IPS DF 19.7 (cell line): ENCODE measurements around the gene SMIM21.
A peak's percentile ranks its signal among the peaks of the same experiment; 100 is the strongest.

Source experiments
- DNase-seq: peaks from one replicate; pipeline ENCODE4 v3.0.0-alpha.2; 2013; ENCODE audit warnings: low read depth, low spot score

SMIM21 gene

GRCh38 chr18:75422341-75422910 is 5.1 kb downstream of the SMIM21 start:
- DNase-seq, result no peak

- no peak for DNase-seq
These were observed 5.8 kb downstream of the SMIM21 start for GRCh38 chr18:75421656-75422055.

GRCh38 chr18:75418293-75419005 is 9.1 kb downstream of the SMIM21 start:
- DNase-seq, result no peak

GRCh38 chr18:75410611-75411010 is 16.9 kb downstream of the SMIM21 start:
- no peak for DNase-seq

- no peak for DNase-seq
These were observed 17.7 kb downstream of the SMIM21 start for GRCh38 chr18:75409806-75410205.

GRCh38 chr18:75408554-75409506 is 18.7 kb downstream of the SMIM21 start:
- no peak for DNase-seq

- DNase-seq, result peak; percentile 45
These were observed 19.8 kb downstream of the SMIM21 start for GRCh38 chr18:75407468-75408437.

GRCh38 chr18:75406491-75407445 is 20.7 kb downstream of the SMIM21 start:
- DNase-seq, result no peak

- DNase-seq, result no peak
These were observed 22.2 kb downstream of the SMIM21 start for GRCh38 chr18:75405351-75405750.

GRCh38 chr18:75400366-75400765 is 27.1 kb downstream of the SMIM21 start:
- no peak for DNase-seq

GRCh38 chr18:75395137-75395536 is 32.4 kb downstream of the SMIM21 start:
- peak; percentile 12 for DNase-seq

GRCh38 chr18:75393721-75394120 is 33.8 kb downstream of the SMIM21 start:
- no peak for DNase-seq

- no peak for DNase-seq
These were observed 35.3 kb downstream of the SMIM21 start for GRCh38 chr18:75392226-75392578.

- DNase-seq, result no peak
These were observed 36.0 kb downstream of the SMIM21 start for GRCh38 chr18:75391279-75392225.

- no peak for DNase-seq
These were observed 36.6 kb downstream of the SMIM21 start for GRCh38 chr18:75390854-75391253.

- DNase-seq, result no peak
These were observed 43.4 kb downstream of the SMIM21 start for GRCh38 chr18:75384144-75384543.

- DNase-seq, result no peak
These were observed 48.9 kb downstream of the SMIM21 start for GRCh38 chr18:75378376-75379315.

GRCh38 chr18:75377926-75378325 is 49.6 kb downstream of the SMIM21 start:
- DNase-seq, result no peak
